HG03457 (cell line): ENCODE results near the gene ERG.

Source experiments
- ATAC-seq: cut with Tn5 transposase; IDR thresholded peaks from one replicate; pipeline ENCODE4 v1.9.1; 2021; ENCODE audit warnings: moderate number of reproducible peaks; ENCODE audit not compliant: unreplicated experiment

Gene ERG

GRCh38 chr21:38474796-38475195 is 23.5 kb downstream of the ERG start:
- ATAC-seq = no peak

GRCh38 chr21:38474124-38474523 is 24.2 kb downstream of the ERG start:
- no peak for ATAC-seq

DNA sequence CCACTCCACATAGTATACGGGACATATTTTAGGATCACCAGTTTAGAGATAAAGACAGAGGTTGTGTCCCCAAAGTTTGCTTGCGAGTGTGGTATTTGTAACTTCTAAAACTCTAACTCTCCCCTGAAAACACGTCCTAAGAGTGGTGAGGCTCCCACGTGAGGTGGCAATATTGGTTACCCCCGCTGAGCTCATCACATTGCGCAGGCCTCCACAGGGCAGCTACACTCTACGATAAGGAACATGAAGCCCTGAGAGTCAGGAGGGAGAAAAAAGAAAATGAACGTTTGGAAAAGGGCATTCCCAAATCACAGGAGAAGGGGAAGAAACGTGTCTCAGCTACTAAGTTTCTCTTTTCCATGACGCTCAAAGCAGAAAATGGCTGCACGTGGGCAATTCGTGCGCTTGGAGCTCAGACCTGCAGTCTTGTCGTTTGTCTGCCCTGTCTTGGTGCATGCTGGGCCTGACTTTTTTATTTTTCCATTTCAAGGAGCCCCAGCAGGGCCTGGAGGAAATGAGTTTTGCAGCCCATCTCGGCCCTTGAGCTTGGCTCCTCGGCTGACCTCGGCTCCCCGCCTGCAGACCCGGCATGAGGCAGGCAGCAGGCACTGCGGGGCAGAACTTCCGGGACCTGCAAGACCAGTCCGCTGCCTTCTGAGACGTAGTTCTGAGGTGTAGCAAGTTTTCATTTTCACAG is 25.7 kb downstream of the ERG start:
- ATAC-seq = no peak

DNA sequence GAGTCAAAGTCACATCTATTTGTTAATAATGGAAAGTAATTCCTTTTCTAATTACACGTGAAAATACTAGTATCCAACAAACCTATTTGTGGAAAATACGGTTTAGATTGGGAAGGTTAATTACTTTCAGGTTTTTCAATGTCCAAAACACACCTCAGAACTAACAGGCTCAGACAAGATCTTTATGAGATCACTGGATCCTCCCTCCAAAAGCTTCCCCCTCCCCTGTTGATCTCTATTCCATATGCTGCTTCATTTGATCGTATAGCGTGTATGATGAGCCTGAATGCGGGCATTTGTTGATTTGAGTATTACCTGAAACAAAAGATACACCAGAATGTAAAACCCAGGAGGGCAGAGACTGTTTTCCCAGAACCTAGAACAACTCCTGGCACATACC is 26.5 kb downstream of the ERG start:
- no peak for ATAC-seq

DNA sequence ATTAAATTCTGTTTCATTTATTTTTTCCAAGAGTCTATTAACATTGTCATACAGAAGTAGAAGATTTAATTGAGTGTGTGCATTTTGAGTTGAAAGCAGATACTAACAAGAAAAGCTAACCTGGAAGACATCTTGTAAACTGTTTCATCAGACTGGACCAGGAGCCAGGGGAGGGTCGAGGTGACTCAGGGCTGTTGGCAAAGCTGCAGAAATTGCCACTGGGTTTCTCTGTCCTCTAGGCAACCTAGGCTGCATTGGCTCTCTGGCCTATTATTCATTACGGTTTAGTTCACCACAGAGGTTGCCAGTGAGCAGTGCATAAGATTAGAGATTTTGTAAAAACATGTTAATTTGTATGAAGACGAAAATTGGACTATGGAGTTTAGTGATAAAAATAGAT is 27.5 kb downstream of the ERG start:
- ATAC-seq = no peak

DNA sequence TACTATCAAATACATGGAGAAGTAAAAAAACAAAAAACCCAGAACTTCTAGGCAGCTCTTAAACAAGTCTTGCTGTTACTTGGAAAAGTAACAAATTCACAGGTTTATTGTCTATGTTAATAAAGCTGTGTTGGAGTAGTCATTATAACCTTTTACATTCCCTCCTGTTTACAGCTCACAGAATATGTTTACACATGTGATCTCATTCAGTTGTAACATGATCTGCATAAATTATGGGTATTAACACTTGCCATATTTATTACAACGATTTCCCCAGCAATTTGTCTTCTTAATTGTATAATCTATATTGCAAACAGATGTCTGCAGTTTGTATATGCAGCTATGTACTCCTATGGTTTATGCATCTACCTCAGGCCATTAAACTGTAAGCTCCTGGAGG is 28.6 kb downstream of the ERG start:
- no peak for ATAC-seq

DNA sequence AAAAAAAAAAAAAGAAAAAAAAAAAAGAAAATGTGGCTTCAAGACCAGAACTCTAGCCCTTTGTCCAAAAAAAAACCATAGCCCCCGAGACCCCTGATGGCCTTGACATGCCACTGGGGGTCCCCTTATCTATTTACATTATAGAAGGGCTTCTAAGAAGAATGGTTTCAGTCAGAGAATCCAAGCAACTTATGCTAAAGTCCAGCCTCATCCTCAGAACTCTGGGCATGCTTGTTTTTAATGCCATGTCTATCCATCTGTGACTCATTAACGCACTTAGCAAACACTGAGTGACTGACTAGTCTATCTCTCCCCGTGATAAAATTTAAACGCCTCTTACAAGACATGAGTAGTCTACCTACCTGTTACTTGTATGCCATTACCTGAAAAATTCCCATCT is 29.3 kb downstream of the ERG start:
- no peak for ATAC-seq

- no peak for ATAC-seq
Measured at GRCh38 chr21:38467911-38468310, 30.4 kb downstream of the ERG start.

- ATAC-seq = no peak
Measured at GRCh38 chr21:38467374-38467773, 30.9 kb downstream of the ERG start.

DNA sequence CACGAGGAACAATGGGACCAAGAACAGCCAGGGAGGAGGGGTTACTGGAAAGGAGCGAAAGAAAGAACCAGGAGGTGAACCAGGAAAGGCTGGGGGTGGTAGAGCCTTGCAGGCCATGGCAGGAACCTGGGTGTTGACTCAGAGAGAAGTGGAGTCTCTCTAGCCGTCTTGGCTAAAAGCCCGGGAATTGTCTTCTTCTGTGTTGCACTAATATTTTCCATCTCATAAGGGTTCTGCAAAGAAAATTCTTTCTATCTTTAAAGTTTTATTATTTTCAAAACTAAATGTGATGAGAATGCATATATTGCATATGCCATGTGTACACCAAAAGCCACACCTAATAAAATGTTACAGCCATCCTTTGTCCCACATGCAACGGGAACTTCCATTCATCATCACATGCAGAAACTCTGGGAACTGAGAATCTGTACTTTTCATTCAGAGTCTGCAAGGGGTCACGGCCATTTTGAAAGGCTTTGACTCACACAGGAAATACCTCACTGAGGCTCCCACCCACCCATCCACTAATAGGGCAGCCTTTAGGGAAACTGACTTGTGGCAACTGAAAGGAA is 38.0 kb downstream of the ERG start:
- ATAC-seq = no peak

DNA sequence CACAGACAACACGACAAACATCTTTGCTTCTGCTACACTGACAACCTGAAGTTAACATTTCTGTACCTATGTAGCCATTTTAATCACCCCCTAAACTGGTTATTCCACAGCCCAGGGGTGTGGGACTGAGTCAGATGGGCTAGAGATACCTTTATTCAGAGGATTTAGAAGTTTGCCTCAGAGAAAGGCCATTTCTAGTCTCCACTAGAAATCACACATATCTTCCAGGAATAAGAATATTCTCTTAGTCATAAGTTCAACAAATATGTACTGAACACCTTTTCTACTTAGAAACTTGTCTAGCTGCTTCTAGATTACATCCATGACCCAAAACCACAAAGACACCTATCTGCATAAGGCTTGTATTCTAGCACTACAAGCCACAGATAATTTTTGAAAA is 38.8 kb downstream of the ERG start:
- no peak for ATAC-seq

GRCh38 chr21:38455403-38455802 is 42.9 kb downstream of the ERG start:
- no peak for ATAC-seq

GRCh38 chr21:38454702-38455101 is 43.6 kb downstream of the ERG start:
- ATAC-seq = no peak

GRCh38 chr21:38454161-38454560 is 44.1 kb downstream of the ERG start:
- no peak for ATAC-seq

DNA sequence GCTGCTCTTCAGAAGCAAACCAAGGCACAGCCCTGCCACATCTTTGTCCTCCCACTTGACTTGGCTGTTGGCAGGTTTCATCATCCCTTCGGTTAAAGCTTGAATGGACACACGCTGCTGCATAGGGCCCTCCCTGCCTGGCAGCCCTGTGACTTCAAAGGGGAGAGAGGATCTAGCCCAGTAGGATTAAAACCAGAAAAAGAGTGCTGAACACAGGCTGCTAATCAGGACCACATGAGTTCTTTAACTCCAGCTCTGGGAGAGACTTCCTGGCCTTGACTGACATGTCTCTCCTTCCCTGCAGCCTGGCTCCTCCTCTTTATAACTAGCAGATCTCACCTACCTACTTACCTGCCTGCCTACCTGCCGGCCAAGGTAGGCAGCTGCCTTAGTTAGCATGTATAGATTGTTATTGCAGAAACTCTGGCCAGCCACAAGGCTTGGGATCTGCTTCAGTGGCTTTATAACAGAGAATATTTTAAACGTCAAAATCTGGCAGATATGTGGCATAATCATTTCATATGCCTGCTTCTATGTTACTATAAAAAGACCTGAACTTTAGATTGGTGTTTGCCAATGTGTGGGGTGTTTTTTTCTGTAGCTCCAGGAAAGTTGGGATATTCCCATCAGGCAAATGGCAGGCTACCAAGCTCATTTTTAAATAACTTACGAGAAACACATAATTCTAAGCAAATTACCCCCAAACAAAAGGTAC is 49.4 kb downstream of the ERG start:
- no peak for ATAC-seq

- ATAC-seq = no peak
Measured at GRCh38 chr21:38447611-38448010, 50.7 kb downstream of the ERG start.

DNA sequence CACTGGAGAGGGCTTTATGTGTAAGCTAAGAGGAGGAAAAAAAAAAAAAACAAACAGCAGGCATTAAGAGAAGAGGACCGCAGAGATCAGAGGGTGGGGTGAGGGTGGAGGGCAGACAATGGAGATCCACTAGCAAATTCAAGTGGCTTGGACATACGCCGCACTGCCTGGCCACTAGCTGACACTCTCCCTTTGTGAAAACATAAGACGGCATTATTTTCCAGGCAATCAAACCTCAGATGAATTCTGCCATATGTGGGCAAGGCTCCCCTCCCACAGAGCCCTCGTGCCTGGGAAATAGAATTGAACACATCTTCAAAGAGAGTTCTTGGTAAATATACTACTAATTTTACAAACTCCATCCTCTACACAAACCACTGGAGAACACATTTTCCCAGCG is 53.6 kb downstream of the ERG start:
- no peak for ATAC-seq

DNA sequence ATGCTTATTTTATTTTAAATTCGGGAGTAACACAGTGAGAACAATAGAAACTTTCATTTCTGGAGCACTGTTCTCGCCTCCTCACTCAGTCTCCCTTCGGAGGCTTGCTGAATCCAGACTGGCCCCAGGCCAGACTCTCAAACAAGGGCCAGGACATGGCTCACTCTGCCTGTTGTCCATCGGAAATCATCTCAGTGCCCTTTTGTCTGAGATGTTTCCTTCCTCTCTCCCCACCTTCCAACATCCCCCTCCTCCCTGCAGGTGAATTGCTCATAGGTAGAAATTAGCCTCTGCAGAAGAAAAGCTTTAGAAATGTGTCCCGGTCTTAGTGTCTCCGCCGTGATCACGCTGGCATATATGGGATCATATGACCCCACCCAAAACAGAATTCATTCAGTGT is 55.2 kb downstream of the ERG start:
- no peak for ATAC-seq

DNA sequence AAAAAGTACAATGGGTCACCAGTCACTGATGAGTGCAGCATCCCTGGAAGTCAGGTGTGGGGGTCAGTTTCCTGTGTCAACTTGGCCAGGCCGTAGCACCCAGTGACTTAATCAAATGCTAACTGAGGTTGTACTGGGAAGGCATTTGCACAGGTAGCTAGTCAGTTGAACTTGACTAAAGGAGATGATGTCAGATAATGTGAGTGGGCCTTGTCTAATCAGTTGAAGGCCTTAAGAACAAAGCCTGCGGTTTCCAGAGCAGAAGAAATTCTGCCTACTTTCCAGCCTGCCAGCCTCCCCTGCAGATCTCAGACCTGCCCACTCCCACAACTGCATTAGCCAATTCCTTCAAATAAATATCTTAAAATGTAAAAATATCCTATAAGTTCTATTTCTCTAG is 57.1 kb downstream of the ERG start:
- ATAC-seq = no peak

- ATAC-seq = no peak
Measured at GRCh38 chr21:38440746-38441145, 57.5 kb downstream of the ERG start.

- ATAC-seq = no peak
Measured at GRCh38 chr21:38439957-38440356, 58.3 kb downstream of the ERG start.

GRCh38 chr21:38439426-38439825 is 58.9 kb downstream of the ERG start:
- ATAC-seq = no peak
